Lower leg skin (tissue), 3 donors: Measurements from ENCODE around the gene CD24.

Experiments
- CTCF ChIP-seq, 3 donors: fragments of 450-650 bp; IDR thresholded peaks; one replicate each; pipeline ENCODE4 v1.5.1; 2016; ENCODE audit warnings: antibody characterized with exemption in 3 of 3, mild to moderate bottlenecking in 3 of 3, moderate library complexity in 2 of 3
- POLR2A ChIP-seq, 2 donors: fragments of 450-650 bp; IDR thresholded peaks; one replicate each; pipeline ENCODE4 v1.6.1; 2016 to 2017; ENCODE audit warnings: antibody characterized with exemption in 2 of 2, mild to moderate bottlenecking in 1 of 2, moderate library complexity in 1 of 2

- TF ChIP-seq CTCF (IDR thresholded peaks at IDR 0.05), result no peak
- TF ChIP-seq POLR2A (IDR thresholded peaks at IDR 0.05), result no peak
Observed at GRCh38 chr6:106972500-106972899, 2.0 kb downstream of the CD24 start.
